Neural cell (in vitro differentiated cells): ENCODE results near the gene SLC44A5.

Source experiments
- EP300 ChIP-seq: fragments of 450-650 bp; conservative IDR thresholded peaks from 2 replicates; pipeline ENCODE4 v1.6.1; 2014; ENCODE audit warnings: antibody characterized with exemption, mild to moderate bottlenecking, moderate library complexity; ENCODE audit not compliant: poor library complexity, severe bottlenecking
- EZH2 ChIP-seq: fragments of 200-600, 300-800 bp; shearing (Covaris generic), sonication (generic); IDR thresholded peaks from 2 replicates; pipeline ENCODE4 v1.6.1; 2014; ENCODE audit warnings: antibody characterized with exemption, low read length, borderline replicate concordance, mild to moderate bottlenecking; ENCODE audit not compliant: insufficient read depth, poor library complexity, severe bottlenecking
- POLR2AphosphoS5 ChIP-seq: IDR thresholded peaks from 2 replicates; pipeline ENCODE4 v1.6.1; 2012
- SMC3 ChIP-seq: fragments of 450-650 bp; conservative IDR thresholded peaks from 2 replicates; pipeline ENCODE4 v1.6.1; 2014; ENCODE audit warnings: antibody characterized with exemption, mild to moderate bottlenecking, moderate library complexity; ENCODE audit not compliant: poor library complexity
- TAF1 ChIP-seq: IDR thresholded peaks from 2 replicates; pipeline ENCODE4 v1.6.1; 2012; ENCODE audit warnings: low read depth
- TF ChIP-seq, protein P1 (sequence below): fragments of 450-650 bp; IDR thresholded peaks from 2 replicates; pipeline ENCODE4 v1.5.1; 2014; ENCODE audit warnings: antibody characterized with exemption, mild to moderate bottlenecking, moderate library complexity; ENCODE audit not compliant: poor library complexity, severe bottlenecking

GRCh38 chr1:75361260-75361659, 249.7 kb downstream of the SLC44A5 start:
- TF ChIP-seq, protein P1, sequence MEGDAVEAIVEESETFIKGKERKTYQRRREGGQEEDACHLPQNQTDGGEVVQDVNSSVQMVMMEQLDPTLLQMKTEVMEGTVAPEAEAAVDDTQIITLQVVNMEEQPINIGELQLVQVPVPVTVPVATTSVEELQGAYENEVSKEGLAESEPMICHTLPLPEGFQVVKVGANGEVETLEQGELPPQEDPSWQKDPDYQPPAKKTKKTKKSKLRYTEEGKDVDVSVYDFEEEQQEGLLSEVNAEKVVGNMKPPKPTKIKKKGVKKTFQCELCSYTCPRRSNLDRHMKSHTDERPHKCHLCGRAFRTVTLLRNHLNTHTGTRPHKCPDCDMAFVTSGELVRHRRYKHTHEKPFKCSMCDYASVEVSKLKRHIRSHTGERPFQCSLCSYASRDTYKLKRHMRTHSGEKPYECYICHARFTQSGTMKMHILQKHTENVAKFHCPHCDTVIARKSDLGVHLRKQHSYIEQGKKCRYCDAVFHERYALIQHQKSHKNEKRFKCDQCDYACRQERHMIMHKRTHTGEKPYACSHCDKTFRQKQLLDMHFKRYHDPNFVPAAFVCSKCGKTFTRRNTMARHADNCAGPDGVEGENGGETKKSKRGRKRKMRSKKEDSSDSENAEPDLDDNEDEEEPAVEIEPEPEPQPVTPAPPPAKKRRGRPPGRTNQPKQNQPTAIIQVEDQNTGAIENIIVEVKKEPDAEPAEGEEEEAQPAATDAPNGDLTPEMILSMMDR = no peak
- TF ChIP-seq POLR2AphosphoS5 (no peak), EP300 (no peak), TAF1 (no peak), EZH2 (no peak), SMC3 (no peak)
